GM21786 (cell line): ENCODE measurements around the gene PSMD8.
"Not testable (repeated sequence)": the region's sequence is repeated elsewhere in the genome, so short reads cannot be mapped to it uniquely, and the experiment has no call there.

Experiments used
- ATAC-seq: cut with Tn5 transposase; IDR thresholded peaks from one replicate; pipeline ENCODE4 v1.9.1; 2021; ENCODE audit not compliant: unreplicated experiment

Gene PSMD8

DNA sequence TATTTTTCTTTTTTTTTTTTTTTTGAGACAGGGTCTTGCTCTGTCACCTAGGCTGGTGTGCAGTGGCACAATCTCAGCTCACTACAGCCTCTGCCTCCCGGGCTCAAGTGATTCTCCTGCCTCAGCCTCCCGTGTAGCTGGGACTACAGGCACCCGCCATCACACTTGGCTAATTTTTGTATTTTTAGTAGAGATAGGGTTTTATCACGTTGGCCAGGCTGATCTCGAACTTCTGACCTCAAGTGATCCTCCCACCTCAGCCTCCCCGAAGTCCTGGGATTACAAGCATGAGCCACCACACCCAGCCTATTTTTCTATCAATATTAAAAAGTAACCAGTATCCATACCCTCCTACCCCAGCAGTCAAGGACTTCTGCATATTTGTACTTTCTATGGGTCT is 36.0 kb downstream of the PSMD8 start:
- not testable (repeated sequence) for ATAC-seq

DNA sequence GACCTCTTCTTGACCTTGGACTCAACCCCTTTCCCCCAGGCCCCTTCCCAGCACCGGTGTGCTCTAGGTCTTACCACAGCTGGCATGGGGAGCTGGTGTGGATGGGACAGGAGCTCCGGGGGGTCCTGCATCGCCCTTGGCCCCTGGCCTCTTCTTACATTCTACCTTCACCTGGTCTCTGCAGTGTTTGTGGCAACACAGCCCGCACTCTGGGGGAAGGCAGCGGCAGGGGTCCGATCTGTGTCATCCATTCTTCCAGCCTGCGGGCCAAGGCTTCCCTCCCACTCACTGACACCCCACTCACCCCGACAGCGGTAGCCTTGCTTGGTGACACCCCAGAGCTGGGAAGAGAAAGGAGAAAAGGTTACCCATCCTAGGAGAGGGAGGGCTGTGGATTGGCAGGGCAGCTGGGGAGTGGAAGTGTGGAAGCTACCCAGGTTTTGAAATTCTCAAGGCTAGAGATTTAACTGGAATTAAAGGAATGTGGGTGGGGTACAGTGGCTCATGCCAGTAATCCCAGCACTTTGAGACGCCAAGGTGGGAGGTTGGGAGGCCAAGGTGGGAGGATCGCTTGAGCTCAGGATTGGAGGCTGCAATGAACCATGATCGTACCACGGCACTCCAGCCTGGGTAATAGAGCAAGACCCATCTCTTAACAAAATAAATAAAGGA is 36.8 kb downstream of the PSMD8 start:
- no peak for ATAC-seq

DNA sequence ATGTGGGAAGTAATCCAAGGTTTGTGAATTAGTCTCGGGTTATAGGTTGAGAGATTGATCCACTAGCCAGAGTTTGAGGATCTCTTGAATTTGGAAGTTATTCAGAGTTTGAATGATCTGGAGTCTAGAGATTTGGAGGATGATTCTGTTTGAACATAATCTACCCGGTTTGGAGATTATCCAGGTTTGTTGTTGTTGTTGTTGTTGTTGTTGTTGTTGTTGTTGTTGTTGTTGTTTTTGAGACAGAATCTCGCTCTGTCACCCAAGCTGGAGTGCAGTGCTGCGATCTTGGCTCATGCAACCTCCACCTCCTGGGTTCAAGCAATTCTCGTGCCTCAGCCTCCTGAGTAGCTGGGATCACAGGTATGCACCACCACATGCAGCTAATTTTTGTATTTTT is 37.5 kb downstream of the PSMD8 start:
- ATAC-seq, result not testable (repeated sequence)

DNA sequence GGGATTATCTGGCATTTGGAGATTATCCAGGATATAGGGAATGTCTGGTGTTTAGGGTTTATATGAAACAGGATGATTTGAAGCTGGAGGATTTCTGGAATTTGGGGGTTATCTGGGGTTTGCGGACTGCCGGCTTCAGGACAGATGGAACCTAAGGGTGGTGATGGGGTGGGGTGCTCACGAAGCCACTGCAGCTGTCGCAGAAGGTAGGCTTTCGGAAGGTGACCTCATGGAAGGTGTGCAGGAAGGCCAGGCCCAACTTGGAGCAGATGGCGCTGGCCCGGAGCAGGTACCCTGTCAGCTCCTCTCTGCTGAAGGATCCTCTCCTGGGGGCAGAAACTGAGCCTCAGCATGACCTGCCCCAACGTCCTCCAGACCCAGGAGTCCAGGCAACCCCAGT is 38.1 kb downstream of the PSMD8 start:
- ATAC-seq, result no peak

DNA sequence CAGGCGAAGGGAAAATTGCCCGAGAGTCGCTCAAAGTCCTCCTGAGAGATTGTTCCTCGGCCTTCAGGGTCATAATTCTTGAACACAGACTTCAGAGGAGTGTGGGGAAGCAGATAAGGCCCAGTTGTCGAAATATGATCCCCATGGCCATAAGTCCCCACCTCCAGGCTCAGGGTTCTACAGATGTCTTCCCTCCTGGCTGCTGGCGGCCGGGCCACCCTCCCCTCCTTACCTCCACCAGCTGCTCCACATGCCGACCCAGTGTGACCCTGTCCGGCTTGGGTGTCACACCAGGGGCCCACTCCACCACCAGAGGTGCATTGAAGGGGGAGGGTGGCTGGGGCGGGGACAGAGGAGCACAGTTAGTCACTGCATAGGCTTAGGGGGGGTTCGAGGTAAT is 38.6 kb downstream of the PSMD8 start:
- ATAC-seq, result no peak

DNA sequence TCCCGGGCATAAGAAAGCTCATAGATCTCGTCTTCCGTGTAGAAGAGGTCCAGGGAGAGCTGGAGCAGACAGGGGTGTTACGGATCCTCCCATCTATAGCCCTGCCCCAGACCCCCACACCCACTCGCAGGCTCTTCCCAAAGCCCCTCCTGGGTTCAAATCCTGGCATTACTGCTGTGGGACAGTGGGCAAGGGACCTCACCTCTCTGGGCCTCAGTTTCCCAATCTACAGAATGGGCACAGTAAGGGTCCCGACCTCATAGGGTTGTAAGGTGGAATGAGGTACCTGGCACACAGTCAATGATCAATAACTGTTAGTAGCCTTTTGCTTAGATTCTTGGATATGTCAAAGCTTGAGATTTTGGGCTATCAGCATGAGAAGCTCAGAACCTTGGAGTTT is 39.0 kb downstream of the PSMD8 start:
- ATAC-seq, result no peak

DNA sequence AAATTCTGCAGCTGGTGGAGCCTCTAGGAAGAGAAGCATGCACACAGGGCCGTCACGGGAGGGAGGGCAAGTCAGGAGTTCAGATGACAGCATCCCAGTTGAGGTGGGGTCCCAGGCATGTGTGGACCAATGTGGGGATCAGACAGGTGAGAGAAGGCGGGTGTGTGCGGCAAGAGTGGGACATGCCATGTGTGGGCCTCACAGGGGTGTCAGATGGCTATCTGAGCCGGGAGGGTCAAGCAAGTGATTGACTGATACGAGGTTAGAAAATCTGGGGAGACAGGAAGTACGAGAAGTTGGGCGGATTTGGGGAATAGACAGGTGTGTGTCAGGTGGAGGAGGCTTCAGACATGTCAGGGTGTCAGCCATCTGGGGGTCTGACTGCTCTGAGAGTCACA is 42.8 kb downstream of the PSMD8 start:
- ATAC-seq, result no peak

DNA sequence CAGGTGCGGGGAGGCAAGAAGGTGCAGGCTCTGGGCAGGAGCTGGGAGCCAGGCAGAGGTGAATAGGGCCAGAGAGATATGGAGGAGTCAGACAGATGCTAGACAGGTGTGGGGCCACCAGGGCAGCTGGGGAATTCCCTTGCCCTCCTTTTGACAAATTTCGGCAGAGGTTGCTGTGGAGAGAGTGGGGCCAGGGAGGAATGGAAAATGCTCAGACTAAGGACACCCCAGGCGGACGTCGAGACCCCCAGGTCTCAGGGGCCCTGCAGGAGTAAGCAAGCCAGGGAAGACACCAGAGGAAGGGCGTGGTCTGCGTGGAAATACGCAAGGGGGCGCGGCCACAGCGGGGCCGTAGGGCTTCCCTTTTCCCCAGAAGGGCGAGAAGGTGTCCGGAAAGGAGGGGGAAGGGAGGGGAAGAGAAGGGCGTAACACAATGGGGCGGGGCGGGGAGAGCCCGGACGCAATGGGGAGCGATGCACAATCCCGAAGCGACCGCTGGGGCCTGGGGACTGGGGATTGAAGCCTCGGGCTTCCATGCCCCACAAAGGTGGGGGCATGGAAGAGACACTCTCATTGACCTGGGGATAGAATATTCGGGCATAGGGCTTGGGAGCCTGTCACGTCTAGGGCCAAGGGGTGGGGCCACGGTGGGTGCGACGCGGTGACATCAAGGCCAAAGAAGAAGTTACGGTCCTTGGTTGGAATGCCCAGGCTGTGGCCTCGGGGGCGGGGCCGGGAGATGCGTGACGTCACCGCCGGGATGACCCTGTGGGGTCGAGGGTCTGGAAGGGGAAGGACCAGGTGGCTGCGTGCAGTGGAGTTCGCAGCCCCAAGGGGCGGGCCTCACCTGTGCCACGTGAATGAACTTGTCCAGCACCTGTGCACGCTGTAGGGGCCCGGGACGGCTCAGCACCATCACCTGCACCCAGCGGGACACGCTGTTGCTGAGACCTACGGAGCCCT is 43.5 kb downstream of the PSMD8 start:
- no peak for ATAC-seq

DNA sequence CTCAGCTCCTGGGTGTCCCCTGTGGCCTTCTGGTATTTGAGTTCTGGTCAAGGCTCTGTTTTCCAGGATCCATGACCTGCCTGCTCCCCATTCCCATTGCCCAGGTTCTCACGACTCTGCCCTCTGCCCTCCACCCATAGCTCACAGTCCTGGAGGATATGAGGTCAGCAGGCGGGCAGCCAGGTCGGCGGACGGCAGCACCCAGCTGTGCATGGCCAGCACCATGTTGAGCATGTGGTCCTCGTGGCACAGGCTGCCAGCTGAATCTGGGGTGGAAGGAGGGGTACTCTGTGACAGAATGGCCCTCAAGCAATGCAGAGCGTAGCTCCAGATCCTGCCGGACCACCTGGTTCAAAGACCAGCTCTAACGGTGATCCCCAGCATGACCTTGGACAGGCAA is 46.6 kb downstream of the PSMD8 start:
- ATAC-seq, result no peak

DNA sequence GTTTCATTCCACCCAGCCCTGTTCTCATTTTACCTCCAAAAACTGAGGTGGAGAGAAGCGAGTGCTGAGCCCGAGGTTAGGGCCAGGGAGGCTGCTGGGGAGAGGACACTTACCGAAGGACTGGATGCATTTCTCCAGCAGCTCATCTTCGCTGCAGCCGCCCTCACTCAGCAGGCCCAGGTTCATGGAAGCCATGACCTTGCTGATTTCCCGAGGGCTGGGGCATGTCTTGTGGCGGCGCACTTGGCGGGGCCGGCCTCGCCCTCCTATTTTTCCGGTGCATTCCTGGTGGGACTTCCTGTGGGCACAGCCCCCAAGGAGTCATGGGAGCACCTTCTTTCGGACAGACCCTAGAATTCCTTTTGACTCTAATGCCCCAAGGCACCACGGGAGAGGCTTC is 47.5 kb downstream of the PSMD8 start:
- no peak for ATAC-seq

DNA sequence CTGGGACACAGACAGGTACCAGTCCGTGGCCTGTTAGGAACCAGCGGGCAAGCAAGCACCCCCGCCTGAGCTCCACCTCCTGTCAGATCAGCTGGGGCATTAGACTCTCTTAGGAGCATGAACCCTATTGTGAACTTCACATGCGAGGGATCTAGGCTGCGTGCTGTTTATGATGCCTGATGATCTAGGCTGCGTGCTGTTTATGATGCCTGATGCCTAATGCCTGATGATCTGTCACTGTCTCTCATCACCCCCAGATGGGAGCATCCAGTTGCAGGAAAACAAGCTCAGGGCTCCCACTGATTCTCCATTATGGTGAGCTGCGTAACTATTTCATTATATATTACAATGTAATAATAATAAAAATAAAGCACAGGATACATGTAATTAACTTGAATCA is 48.1 kb downstream of the PSMD8 start:
- no peak for ATAC-seq

DNA sequence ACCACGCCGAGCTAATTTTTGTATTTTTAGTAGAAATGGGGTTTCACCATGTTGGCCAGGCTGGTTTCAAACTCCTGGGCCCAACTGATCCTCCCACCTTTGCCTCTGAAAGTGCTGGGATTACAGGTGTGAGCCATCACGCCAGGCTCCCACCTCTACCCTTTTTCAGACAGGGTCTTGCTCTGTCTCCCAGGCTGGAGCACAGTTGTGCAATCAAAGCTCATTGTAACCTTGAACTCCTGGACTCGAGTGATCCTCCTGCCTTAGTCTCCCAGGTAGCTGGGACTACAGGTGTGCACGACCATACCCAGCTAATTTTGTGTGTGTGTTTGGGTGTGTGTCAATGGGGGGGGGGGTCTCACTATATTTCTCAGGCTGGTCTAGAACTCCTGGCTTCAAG is 49.9 kb downstream of the PSMD8 start:
- ATAC-seq, result no peak

DNA sequence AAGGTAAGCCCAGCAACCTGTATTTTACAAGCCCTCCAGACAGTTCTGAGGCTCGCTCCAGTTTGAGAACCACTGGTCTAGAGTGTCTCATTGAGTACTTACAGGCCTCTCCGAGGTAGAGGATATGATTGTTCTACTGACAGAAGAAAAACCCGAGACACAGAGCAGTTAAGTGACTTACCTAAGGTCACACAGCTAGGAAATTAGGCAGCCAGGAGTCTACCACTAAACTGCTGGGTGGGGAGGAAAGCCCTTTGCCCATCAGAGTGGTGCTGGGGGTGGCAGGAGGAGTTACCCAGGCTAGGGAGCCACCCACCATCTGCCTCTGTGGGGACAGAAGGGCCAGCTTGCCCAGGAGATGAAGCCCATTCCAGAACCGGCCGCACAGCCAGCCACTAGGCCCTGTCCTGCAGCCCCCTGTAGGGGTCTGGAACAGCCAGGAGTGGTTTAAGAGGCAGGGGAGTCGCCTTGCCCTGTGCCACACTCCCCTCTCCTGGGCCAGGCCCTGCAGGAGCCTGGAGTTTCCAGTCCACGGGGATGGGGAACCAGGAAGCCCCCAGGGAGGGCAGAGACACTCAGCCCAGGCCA is 50.9 kb downstream of the PSMD8 start:
- ATAC-seq, result no peak

DNA sequence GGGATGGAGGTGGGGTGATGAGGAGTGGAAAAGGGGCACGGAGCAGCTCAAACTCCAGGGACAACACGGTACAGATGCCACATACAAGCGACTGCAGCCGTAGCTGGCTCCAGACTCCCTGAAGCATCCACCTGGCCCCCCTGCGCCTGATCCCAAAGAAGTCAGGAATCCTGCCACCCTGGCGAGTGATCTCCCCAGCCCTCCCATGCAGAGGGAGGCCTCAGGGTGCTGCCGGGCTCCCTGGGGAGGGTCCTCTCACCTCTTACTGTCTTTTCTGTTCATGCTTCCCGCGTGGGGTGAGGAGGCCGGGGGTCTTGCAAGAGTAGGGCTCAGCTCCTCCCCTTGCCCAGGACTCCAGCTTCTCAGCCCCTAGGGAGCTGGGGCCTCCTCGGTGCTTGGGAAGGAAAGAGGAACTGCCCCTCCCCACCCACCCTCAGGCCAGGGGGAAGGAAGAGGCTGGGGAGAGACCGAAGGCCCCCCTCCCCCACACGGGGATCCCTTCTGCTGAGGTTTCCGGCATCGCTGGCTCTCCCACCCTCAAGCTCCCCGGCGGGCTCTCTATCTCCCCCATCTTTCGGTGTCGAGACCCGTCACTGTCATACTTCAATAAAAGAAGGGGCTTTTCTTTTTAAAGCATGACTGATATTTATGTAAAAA is 51.6 kb downstream of the PSMD8 start, which contains the start of gene RASGRP4:
Gene RASGRP4, minus strand, starts transcription at position 410 of the 657 bp plus-strand sequence. Its CDS starts 128 bp downstream, at position 282.
- no peak for ATAC-seq

DNA sequence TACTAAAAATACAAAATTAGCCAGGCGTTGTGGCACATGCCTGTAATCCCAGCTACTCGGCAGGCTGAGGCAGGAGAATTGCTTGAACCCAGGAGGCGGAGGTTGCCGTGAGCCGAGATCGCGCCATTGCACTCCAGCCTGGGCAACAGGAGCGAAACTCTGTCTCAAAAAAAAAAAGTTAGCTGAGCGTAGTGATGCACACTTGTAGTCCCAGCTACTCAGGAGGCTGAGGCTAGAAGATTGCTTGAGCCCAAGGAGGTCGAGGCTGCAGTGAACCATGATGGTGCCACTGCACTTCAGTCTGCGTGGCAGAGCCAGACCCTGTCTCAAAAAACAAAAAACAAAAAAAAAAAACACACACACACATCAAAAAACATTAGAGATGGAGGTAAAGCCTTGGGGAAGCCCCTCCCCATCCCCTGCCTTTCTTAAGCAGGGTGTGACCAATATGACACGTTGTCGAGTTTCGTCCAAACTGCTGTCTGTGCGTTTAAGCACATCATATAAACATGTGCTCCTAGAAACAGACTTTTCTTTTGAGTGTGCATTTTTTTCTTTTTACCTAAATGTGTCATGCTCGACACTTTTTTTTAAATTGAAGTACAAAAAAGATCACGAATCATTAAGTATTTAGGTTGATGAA is 52.8 kb downstream of the PSMD8 start:
- peak; percentile 60 for ATAC-seq

DNA sequence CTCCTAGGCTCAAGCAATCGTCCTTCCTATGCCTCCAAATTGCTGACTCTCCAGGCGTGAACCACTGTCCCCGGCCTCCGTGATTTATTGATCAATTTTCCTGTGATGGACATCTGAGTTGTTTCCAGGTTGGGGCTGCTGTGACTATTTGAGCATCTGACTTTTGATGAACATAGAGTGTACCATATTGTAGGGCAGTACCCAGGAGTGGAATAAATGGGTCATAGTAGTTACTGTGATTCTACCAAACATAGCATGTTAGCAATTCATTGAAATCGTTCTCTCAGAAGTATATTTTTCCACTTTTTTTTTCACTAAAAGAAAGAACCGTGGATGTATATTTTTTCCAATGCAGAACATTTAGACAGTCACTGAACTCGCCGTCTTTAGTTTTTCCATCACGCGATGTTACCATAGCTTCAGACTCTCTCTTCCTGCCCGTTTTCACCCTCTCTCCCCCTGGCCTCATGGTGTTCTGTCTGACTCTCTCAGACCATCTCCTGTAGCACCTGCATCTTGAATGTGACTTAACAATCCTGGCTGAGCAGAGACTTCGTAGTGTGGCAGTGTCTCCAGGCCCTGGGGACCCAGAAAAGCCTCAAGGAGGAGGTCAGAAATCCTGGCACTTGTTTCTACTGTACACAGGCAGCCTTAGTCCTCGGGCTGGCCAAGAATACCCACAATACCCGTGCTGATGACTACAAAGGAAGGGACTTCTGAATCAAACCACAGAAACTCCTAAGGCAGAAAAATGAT is 54.9 kb downstream of the PSMD8 start:
- ATAC-seq, result no peak

DNA sequence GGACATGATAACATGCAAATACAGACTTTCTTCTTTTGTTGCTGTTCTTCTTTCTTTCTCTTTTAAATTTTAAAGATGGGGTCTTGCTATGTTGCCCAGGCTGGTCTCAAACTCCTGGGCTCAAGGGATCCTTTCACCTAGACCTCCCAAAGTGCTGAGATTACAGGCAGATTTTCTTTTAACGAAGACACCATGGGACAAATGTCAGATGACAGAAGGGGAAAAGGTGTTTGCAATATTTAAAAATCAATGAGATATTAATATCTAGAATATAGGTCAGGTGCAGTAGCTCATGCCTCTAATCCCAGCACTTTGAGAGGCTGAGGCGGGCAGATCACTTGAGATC is 55.4 kb downstream of the PSMD8 start:
- no peak for ATAC-seq

DNA sequence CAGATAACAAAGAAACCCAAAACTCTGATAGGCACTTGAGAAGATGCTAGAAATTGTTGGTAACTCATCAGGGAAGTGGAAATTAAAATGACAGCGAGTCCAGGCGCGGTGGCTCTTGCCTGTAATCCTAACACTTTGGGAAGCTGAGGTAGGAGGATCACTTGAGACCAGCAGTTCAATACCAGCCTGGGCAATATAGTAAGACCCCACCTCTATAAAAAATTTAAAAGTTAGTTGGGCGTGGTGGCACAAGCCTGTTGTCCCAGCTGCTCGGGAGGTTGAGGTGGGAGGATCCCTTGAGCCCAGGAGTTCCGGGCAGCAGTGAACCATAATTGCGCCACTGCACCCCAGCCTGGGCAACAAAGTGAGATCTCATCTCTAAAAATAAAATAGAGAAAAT is 56.6 kb downstream of the PSMD8 start:
- no peak for ATAC-seq

DNA sequence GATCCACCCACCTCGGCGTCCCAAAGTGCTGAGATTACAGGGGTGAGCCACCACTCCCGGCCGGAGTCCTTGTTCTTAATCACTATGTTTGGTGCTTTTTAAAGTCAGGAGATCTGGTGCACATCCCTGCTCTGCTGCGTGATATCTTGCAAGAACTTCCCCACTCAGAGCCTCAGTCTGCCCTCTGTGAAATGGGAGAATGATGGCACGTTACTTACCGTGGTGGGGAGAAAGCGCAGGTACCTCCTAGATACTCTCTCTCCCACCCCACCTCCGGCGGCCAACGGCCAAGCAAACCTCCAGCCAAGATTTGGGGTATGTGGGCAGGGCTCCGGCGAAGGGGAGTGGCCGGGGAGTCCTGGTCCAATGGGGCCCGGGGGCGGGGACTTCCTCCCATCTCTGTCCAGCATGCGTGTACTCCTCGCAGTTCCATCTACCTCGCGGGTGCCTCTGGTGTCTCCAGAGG is 58.9 kb downstream of the PSMD8 start, which contains the start of gene RYR1:
Gene RYR1, plus strand, starts transcription at position 424 of the 466 bp plus-strand sequence. CDS start 139 bp downstream, outside the sequence.
- ATAC-seq, result no peak
